ENCODE results near the gene C17orf78.
"Not testable (repeated sequence)": the region's sequence is repeated elsewhere in the genome, so short reads cannot be mapped to it uniquely, and the experiment has no call there.

The C17orf78 gene

GRCh38 chr17:37375706-37376105 lies at the start of gene C17orf78:
Gene C17orf78, plus strand, starts transcription at chr17:37375985. Its CDS starts 108 bp downstream, at chr17:37376093.
- no peak for DNase-seq
- intact Hi-C loops (cut with DNase I): no loop called here

DNA sequence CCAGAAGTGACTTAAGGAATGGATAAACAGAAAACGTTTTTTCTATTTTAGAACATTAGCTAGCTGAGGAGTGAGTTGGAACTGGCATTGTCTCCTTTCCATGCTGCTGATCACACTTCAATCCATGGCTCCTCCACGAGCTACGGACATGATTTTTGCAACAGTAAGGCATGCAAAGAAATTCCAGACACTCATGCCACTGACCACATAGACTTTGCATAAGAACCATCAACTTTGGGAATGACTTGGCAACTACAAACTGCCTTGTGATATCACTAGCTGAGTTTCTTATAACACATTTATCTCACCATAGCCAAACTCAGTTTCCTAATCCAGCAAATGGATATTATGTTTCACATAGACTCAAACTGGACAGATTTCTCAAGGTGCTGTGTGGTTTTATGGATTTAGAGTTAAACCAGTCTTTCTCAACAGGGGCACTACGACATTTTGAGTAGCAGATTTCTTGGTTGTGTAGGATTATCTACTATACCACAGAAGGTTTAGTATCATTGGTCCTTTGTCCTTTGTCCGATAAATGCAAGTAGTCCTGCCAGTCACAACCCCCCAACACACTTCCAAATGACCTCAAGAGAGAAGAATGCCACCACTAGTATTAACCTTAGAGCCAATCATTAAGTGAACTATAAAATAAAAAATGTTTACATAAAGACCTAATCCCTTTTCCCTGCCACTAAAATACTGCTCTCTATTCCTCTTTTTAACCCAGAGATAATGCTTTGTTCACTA lies 48.3 kb upstream of the C17orf78 start:
- no peak for DNase-seq
- intact Hi-C loops (cut with DNase I): no loop called here

- DNase-seq: no peak
- intact Hi-C loops (cut with DNase I): no loop called here
These were observed 36.9 kb upstream of the C17orf78 start for GRCh38 chr17:37338847-37339246.

- intact Hi-C loops (cut with DNase I): no loop called here
- no peak for DNase-seq
These were observed 36.5 kb upstream of the C17orf78 start for GRCh38 chr17:37339321-37339720.

- intact Hi-C loops (cut with DNase I): no loop called here
- no peak for DNase-seq
These were observed 35.0 kb upstream of the C17orf78 start for GRCh38 chr17:37340804-37341203.

- DNase-seq: no peak
- intact Hi-C loops (cut with DNase I): no loop called here
These were observed 33.2 kb upstream of the C17orf78 start for GRCh38 chr17:37342589-37342988.

DNA sequence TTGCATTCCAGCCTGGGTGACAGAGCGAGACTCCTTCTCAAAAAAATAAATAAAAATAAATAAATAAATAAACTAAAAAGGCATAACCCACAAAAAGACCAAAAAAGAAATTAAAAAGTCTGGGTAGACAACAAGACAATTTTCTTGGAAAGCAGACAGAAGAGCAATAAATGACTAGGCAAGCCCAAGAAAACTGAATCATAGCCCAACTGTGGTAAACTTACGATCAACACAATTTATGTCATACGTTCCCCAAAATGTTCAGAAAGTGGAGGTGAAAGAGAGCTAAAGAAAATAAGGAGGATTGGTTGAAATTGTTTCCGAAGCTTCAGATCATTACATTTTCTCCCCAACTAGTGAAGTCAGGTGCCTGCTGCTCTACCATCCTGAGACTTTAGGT lies 31.3 kb upstream of the C17orf78 start:
- intact Hi-C loops (cut with DNase I): no loop called here
- DNase-seq: no peak

GRCh38 chr17:37346863-37347402 lies 28.9 kb upstream of the C17orf78 start:
- intact Hi-C loops (cut with DNase I); DNase-seq: not testable (repeated sequence)

- not testable (repeated sequence) for DNase-seq
- intact Hi-C loops (cut with DNase I): loop anchor here (5.0 kb wide), 1 partner anchor 50 kb away; the partner anchor contains the start of genes ACACA and TADA2A
These were observed 18.8 kb upstream of the C17orf78 start for GRCh38 chr17:37356796-37357569.

GRCh38 chr17:37358098-37358829 lies 17.5 kb upstream of the C17orf78 start:
- peak; percentile 32 to 83 (median 64) for DNase-seq
- intact Hi-C loops (cut with DNase I): loop anchor here (5.0 kb wide), 1 partner anchor 49 kb away; the partner anchor contains the start of genes ACACA and TADA2A

GRCh38 chr17:37358830-37359681 lies 16.7 kb upstream of the C17orf78 start:
- DNase-seq: peak; percentile 82 to 97 (median 94)
- intact Hi-C loops (cut with DNase I): loop anchor here (5.0 kb wide), 1 partner anchor 48 kb away; the partner anchor contains the start of genes ACACA and TADA2A

- intact Hi-C loops (cut with DNase I): loop anchor here (5.0 kb wide), 1 partner anchor 48 kb away; the partner anchor contains the start of genes ACACA and TADA2A
- DNase-seq: peak in 4 of 42 donors; percentile 4 to 13 (median 6)
These were observed 16.1 kb upstream of the C17orf78 start for GRCh38 chr17:37359682-37360188.

DNA sequence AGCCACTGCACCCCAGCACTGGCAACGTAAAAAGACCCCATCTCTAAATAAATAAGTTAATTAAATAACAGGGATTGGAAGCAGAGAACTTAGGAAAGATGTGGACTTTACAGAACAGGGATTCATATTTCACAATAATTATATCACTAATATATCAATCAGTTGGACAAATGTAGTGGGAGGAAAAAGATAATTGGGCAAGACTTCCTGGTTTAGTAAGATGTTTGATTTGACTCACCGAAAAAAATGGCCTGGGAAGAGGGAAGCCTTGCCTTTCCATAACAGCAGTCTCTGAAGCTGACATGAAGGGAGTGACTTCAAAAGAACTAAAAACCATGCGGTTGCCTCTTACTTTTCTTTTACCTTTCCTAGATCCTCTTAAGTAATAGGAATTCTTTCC lies 15.2 kb upstream of the C17orf78 start:
- DNase-seq: no peak
- intact Hi-C loops (cut with DNase I): no loop called here

DNA sequence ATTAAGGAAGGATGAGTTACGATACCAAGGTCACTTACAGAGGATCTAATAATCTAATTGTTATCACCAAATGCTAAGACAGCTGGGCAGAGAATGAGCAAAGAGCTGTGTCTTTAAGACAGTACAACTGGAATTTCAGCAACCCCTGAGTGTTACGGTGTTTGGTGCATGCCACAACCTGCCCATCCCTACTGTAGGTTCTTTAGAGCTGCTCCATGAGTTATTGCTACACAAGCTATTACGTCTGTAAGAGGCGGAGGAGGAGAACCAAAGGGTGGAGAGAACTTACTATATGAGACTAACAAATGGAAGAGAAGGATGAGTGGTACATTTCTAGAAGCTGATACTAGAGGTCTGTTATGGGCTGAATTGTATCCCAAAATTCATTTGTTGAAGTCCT lies 14.2 kb upstream of the C17orf78 start:
- DNase-seq: no peak
- intact Hi-C loops (cut with DNase I): no loop called here

DNA sequence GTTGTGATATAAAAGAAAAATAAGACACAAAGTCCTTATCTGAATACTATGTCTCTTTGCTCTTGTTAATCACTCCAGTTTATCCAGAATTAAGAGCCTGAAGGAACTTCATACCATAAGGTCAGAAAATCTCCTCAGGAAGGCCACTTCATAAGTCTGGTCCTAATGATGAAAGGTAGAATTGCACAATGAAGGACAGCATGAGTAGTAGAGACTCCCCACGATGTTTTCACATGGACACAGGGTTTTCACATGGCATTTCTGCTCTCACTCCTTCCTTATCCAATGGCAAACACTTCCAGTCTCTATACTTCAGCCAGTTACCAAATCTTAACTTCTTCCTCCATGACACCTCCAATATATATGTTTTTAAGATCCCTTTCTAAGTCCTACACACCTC lies 10.2 kb upstream of the C17orf78 start:
- intact Hi-C loops (cut with DNase I): no loop called here

GRCh38 chr17:37368577-37368976 lies 7.2 kb upstream of the C17orf78 start:
- intact Hi-C loops (cut with DNase I): no loop called here
- no peak for DNase-seq

More for the DNA sequence above, 10.2 kb upstream of the C17orf78 start:
- DNase-seq: no peak

- peak in 41 of 42 donors; percentile 42 to 87 (median 72) for DNase-seq
- intact Hi-C loops (cut with DNase I): loop anchor here (5.0 kb wide), 1 partner anchor 34 kb away; the partner anchor contains the start of genes ACACA and TADA2A
These were observed 2.1 kb upstream of the C17orf78 start for GRCh38 chr17:37373530-37374159.

All from head of caudate nucleus (tissue), 42 donors.